Hepatocyte (in vitro differentiated cells): ENCODE data around the gene GJD2. TPM values are rescaled to one million over a fixed set of nuclear protein-coding genes. Genes with fewer than 3 reads are reported as not detected.

ENCODE experiments used
- DNase-seq: peaks from one replicate; pipeline ENCODE4 v3.0.0-alpha.2; 2016; ENCODE audit warnings: low spot score
- H2AFZ ChIP-seq: fragments of 200-600 bp; sonication (generic); 2 replicates; pipeline ENCODE4 v1.6.0; 2016; ENCODE audit warnings: antibody characterized with exemption, mild to moderate bottlenecking
- H3K27ac ChIP-seq: fragments of 200-600 bp; sonication (generic); 2 replicates; pipeline ENCODE4 v1.5.1; 2016; ENCODE audit warnings: mild to moderate bottlenecking
- H3K27me3 ChIP-seq: fragments of 200-600 bp; sonication (generic); 2 replicates; pipeline ENCODE4 v1.6.1; 2016
- H3K36me3 ChIP-seq: fragments of 200-600 bp; sonication (generic); replicated peaks from 2 replicates; pipeline ENCODE4 v1.5.1; 2016; ENCODE audit warnings: low read depth; ENCODE audit not compliant: insufficient read depth
- H3K4me1 ChIP-seq: fragments of 200-600 bp; sonication (generic); 2 replicates; pipeline ENCODE4 v1.5.1; 2016; ENCODE audit warnings: mild to moderate bottlenecking, moderate library complexity; ENCODE audit not compliant: insufficient read depth
- H3K4me2 ChIP-seq: fragments of 200-600 bp; sonication (generic); 2 replicates; pipeline ENCODE4 v1.6.0; 2016
- H3K4me3 ChIP-seq: fragments of 200-600 bp; sonication (generic); 2 replicates; pipeline ENCODE4 v1.5.1; 2016; ENCODE audit warnings: mild to moderate bottlenecking
- H3K79me2 ChIP-seq: fragments of 200-600 bp; sonication (generic); 2 replicates; pipeline ENCODE4 v1.6.0; 2017; ENCODE audit warnings: mild to moderate bottlenecking
- H3K9me2 ChIP-seq: fragments of 200-600 bp; sonication (generic); replicated peaks from 2 replicates; pipeline ENCODE4 v1.6.0; 2017; ENCODE audit warnings: mild to moderate bottlenecking; ENCODE audit not compliant: insufficient read depth
- H3K9me3 ChIP-seq: fragments of 200-600 bp; sonication (generic); 2 replicates; pipeline ENCODE4 v1.5.1; 2016; ENCODE audit warnings: low read depth, mild to moderate bottlenecking
- H4K20me1 ChIP-seq: fragments of 200-600 bp; sonication (generic); 2 replicates; pipeline ENCODE4 v1.6.0; 2016; ENCODE audit warnings: mild to moderate bottlenecking; ENCODE audit not compliant: insufficient read depth, poor library complexity, severe bottlenecking
- CTCF ChIP-seq: fragments of 200-600 bp; sonication (generic); IDR thresholded peaks from 2 replicates; pipeline ENCODE4 v1.5.1; 2016; ENCODE audit warnings: antibody characterized with exemption, mild to moderate bottlenecking; ENCODE audit not compliant: poor library complexity
- EZH2 ChIP-seq: fragments of 200-600 bp; sonication (generic); IDR thresholded peaks from 2 replicates; pipeline ENCODE4 v1.6.1; 2016; ENCODE audit warnings: antibody characterized with exemption, mild to moderate bottlenecking, borderline replicate concordance
- EZH2phosphoT487 ChIP-seq: fragments of 200-600 bp; sonication (generic); IDR thresholded peaks from one replicate; pipeline ENCODE4 v1.6.1; 2018; ENCODE audit warnings: antibody characterized with exemption, mild to moderate bottlenecking, low read depth, moderate library complexity; ENCODE audit not compliant: unreplicated experiment, severe bottlenecking
- WGBS: methylation state at CpG from one replicate; pipeline ENCODE4 v1.1.6; 2016; ENCODE audit warnings: low lambda C conversion rate; ENCODE audit errors: missing lambda C conversion rate; 5-methylcytosine and 5-hydroxymethylcytosine counted together
- polyA plus RNA-seq: library from polyadenylated mRNA; unstranded; fragments of >200 nt; fragmentation: Nextera tagmentation; extraction: Ambion mirVana; gene quantifications from 2 replicates; pipeline ENCODE4 v1.2.1, GENCODE V29; 2016
- total RNA-seq: library from RNA; depleted of rRNA; stranded (reverse); fragments of >200 nt; gene quantifications from 2 replicates; pipeline ENCODE4 v1.2.3, GENCODE V29; 2014

GJD2 gene
- total and polyA plus RNA-seq, 2 experiments from 2014 or later = 0.07 TPM; not detected in 1

GRCh38 chr15:34786206-34786605 lies 31.4 kb upstream of the GJD2 start:
- H3K79me2 ChIP-seq = no peaks in the 10 kb centered on the region
- no peaks in the 10 kb centered on the region for H3K4me1 ChIP-seq
- no peak overlapping the region for H3K27ac ChIP-seq
- H3K27me3 ChIP-seq = no peaks in the 10 kb centered on the region
- no peaks in the 10 kb centered on the region for H3K9me2 ChIP-seq
- no peak for DNase-seq
- no peaks in the 10 kb centered on the region for H3K36me3 ChIP-seq
- H2AFZ ChIP-seq = no peak overlapping the region
- H4K20me1 ChIP-seq = no peaks in the 10 kb centered on the region
- WGBS = 74% methylated on average over 2 of the region's 2 CpGs
- H3K9me3 ChIP-seq = no peaks in the 10 kb centered on the region
- no peak overlapping the region for H3K4me2 ChIP-seq
- no peak overlapping the region for H3K4me3 ChIP-seq
- TF ChIP-seq EZH2phosphoT487 = no peak
- TF ChIP-seq EZH2 = no peak

- Histone ChIP-seq H3K36me3 (no peaks in the 10 kb centered on the region), H3K9me3 (no peaks in the 10 kb centered on the region), H3K27ac (no peak overlapping the region), H4K20me1 (no peaks in the 10 kb centered on the region), H3K79me2 (no peaks in the 10 kb centered on the region), H3K27me3 (no peaks in the 10 kb centered on the region), H3K4me2 (no peak overlapping the region), H2AFZ (no peak overlapping the region), H3K9me2 (no peaks in the 10 kb centered on the region), H3K4me1 (no peaks in the 10 kb centered on the region), H3K4me3 (no peak overlapping the region)
- no peak for TF ChIP-seq CTCF
- no peak for TF ChIP-seq EZH2
- no peak for DNase-seq
Observed at GRCh38 chr15:34783991-34784390, 29.2 kb upstream of the GJD2 start.

- Histone ChIP-seq H3K27me3 (no peaks in the 10 kb centered on the region), H3K4me1 (no peaks in the 10 kb centered on the region), H4K20me1 (no peaks in the 10 kb centered on the region), H2AFZ (no peak overlapping the region), H3K4me3 (no peak overlapping the region), H3K79me2 (no peaks in the 10 kb centered on the region), H3K9me3 (no peaks in the 10 kb centered on the region), H3K4me2 (no peak overlapping the region), H3K27ac (no peak overlapping the region), H3K9me2 (no peaks in the 10 kb centered on the region), H3K36me3 (no peaks in the 10 kb centered on the region)
- no peak for DNase-seq
- 100% methylated on average over 2 of the region's 2 CpGs for WGBS
- TF ChIP-seq EZH2phosphoT487 (no peak), EZH2 (no peak), CTCF (no peak)
Observed at GRCh38 chr15:34783431-34783830, 28.6 kb upstream of the GJD2 start.

- H2AFZ ChIP-seq = no peak overlapping the region
- no peaks in the 10 kb centered on the region for H3K36me3 ChIP-seq
- H3K4me3 ChIP-seq = no peak overlapping the region
- no peak for TF ChIP-seq CTCF
- TF ChIP-seq EZH2phosphoT487 = no peak
- no peak for TF ChIP-seq EZH2
- no peak overlapping the region for H3K4me2 ChIP-seq
- WGBS = 83% methylated on average over 3 of the region's 3 CpGs
- no peaks in the 10 kb centered on the region for H3K27me3 ChIP-seq
- no peak for DNase-seq
- H3K9me3 ChIP-seq = no peaks in the 10 kb centered on the region
- H3K79me2 ChIP-seq = no peaks in the 10 kb centered on the region
- no peaks in the 10 kb centered on the region for H3K9me2 ChIP-seq
- H3K4me1 ChIP-seq = no peaks in the 10 kb centered on the region
- no peaks in the 10 kb centered on the region for H4K20me1 ChIP-seq
- H3K27ac ChIP-seq = no peak overlapping the region
Observed at GRCh38 chr15:34782901-34783300, 28.1 kb upstream of the GJD2 start.
